WTC11 (cell line): Measurements from ENCODE around the gene NLN.

Source experiments
- ESRRA ChIP-seq: sonication (generic); formaldehyde crosslinking; IDR thresholded peaks from 2 replicates; pipeline ENCODE4 v1.8.1; 2022; ENCODE audit warnings: mild to moderate bottlenecking, missing genetic modification reagents, borderline replicate concordance
- FOXJ3 ChIP-seq: sonication (generic); formaldehyde crosslinking; IDR thresholded peaks from 2 replicates; pipeline ENCODE4 v1.9.0; 2021; ENCODE audit warnings: missing genetic modification reagents, mild to moderate bottlenecking, borderline replicate concordance
- NFATC4 ChIP-seq: fragments of 250-450 bp; sonication (Bioruptor Pico); IDR thresholded peaks from 2 replicates; pipeline ENCODE4 v1.9.0; 2021; ENCODE audit warnings: mild to moderate bottlenecking
- NR3C1 ChIP-seq: sonication (generic); formaldehyde crosslinking; conservative IDR thresholded peaks from 2 replicates; pipeline ENCODE4 v1.8.1; 2023; ENCODE audit warnings: low read depth, mild to moderate bottlenecking, missing genetic modification reagents
- SMAD4 ChIP-seq: sonication (generic); formaldehyde crosslinking; IDR thresholded peaks from 2 replicates; pipeline ENCODE4 v1.8.0; 2022; ENCODE audit warnings: mild to moderate bottlenecking, missing genetic modification reagents
- SP1 ChIP-seq: sonication (generic); formaldehyde crosslinking; conservative IDR thresholded peaks from 2 replicates; pipeline ENCODE4 v1.8.1; 2022; ENCODE audit warnings: missing genetic modification reagents
- ZNF263 ChIP-seq: sonication (generic); formaldehyde crosslinking; IDR thresholded peaks from 2 replicates; pipeline ENCODE4 v1.8.1; 2022; ENCODE audit warnings: low read depth, mild to moderate bottlenecking, moderate library complexity, missing genetic modification reagents
- TF ChIP-seq, protein P1 (sequence below): fragments of 200-600 bp; IDR thresholded peaks from 2 replicates; pipeline ENCODE4 v1.8.0; 2022; ENCODE audit warnings: antibody characterized with exemption
- TF ChIP-seq, protein P2 (sequence below): sonication (generic); formaldehyde crosslinking; IDR thresholded peaks from 2 replicates; pipeline ENCODE4 v1.8.0; 2022; ENCODE audit warnings: mild to moderate bottlenecking, missing genetic modification reagents
- TF ChIP-seq, protein P3 (sequence below): sonication (generic); formaldehyde crosslinking; IDR thresholded peaks from 2 replicates; pipeline ENCODE4 v1.8.0; 2022; ENCODE audit warnings: missing genetic modification reagents
- TF ChIP-seq, protein P4 (sequence below): fragments of 250-450 bp; sonication (Bioruptor Pico); IDR thresholded peaks from 2 replicates; pipeline ENCODE4 v1.8.0; 2021; ENCODE audit warnings: mild to moderate bottlenecking
- TF ChIP-seq, protein P5 (sequence below): sonication (generic); formaldehyde crosslinking; IDR thresholded peaks from 2 replicates; pipeline ENCODE4 v1.8.1; 2023; ENCODE audit warnings: mild to moderate bottlenecking, missing genetic modification reagents, moderate library complexity
- TF ChIP-seq, protein P6 (sequence below): sonication (generic); formaldehyde crosslinking; IDR thresholded peaks from 2 replicates; pipeline ENCODE4 v1.8.1; 2022; ENCODE audit warnings: mild to moderate bottlenecking, missing genetic modification reagents, moderate library complexity, borderline replicate concordance
- TF ChIP-seq, protein P7 (sequence below): sonication (generic); formaldehyde crosslinking; IDR thresholded peaks from 2 replicates; pipeline ENCODE4 v1.8.1; 2023; ENCODE audit warnings: mild to moderate bottlenecking, missing genetic modification reagents, moderate library complexity

DNA sequence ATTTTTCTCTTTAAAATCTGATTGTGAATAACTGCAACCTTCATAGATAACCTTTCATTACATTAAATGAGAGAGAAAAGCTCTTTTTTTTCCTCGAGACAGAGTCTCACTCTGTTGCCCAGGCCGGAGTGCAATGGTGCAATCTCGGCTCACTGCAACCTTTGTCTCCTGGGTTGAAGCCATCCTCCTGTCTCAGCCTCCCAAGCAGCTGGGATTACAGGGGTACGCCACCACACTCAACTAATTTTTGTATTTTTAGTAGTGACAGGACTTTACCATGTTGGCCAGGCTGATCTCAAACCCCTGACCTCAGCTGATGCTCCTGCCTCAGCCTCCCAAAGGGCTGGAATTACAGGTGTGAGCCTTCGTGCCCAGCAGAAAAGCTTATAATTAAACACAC, 134.5 kb downstream of the NLN start:
- TF ChIP-seq, protein P1, sequence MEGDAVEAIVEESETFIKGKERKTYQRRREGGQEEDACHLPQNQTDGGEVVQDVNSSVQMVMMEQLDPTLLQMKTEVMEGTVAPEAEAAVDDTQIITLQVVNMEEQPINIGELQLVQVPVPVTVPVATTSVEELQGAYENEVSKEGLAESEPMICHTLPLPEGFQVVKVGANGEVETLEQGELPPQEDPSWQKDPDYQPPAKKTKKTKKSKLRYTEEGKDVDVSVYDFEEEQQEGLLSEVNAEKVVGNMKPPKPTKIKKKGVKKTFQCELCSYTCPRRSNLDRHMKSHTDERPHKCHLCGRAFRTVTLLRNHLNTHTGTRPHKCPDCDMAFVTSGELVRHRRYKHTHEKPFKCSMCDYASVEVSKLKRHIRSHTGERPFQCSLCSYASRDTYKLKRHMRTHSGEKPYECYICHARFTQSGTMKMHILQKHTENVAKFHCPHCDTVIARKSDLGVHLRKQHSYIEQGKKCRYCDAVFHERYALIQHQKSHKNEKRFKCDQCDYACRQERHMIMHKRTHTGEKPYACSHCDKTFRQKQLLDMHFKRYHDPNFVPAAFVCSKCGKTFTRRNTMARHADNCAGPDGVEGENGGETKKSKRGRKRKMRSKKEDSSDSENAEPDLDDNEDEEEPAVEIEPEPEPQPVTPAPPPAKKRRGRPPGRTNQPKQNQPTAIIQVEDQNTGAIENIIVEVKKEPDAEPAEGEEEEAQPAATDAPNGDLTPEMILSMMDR = no peak
- no peak for TF ChIP-seq SMAD4 (CRISPR knock-in tag)
- no peak for TF ChIP-seq ZNF263
- TF ChIP-seq, protein P2, sequence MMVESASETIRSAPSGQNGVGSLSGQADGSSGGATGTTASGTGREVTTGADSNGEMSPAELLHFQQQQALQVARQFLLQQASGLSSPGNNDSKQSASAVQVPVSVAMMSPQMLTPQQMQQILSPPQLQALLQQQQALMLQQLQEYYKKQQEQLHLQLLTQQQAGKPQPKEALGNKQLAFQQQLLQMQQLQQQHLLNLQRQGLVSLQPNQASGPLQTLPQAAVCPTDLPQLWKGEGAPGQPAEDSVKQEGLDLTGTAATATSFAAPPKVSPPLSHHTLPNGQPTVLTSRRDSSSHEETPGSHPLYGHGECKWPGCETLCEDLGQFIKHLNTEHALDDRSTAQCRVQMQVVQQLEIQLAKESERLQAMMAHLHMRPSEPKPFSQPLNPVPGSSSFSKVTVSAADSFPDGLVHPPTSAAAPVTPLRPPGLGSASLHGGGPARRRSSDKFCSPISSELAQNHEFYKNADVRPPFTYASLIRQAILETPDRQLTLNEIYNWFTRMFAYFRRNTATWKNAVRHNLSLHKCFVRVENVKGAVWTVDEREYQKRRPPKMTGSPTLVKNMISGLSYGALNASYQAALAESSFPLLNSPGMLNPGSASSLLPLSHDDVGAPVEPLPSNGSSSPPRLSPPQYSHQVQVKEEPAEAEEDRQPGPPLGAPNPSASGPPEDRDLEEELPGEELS (CRISPR knock-in tag) = no peak
- TF ChIP-seq FOXJ3 (CRISPR knock-in tag) = no peak
- TF ChIP-seq, protein P3, sequence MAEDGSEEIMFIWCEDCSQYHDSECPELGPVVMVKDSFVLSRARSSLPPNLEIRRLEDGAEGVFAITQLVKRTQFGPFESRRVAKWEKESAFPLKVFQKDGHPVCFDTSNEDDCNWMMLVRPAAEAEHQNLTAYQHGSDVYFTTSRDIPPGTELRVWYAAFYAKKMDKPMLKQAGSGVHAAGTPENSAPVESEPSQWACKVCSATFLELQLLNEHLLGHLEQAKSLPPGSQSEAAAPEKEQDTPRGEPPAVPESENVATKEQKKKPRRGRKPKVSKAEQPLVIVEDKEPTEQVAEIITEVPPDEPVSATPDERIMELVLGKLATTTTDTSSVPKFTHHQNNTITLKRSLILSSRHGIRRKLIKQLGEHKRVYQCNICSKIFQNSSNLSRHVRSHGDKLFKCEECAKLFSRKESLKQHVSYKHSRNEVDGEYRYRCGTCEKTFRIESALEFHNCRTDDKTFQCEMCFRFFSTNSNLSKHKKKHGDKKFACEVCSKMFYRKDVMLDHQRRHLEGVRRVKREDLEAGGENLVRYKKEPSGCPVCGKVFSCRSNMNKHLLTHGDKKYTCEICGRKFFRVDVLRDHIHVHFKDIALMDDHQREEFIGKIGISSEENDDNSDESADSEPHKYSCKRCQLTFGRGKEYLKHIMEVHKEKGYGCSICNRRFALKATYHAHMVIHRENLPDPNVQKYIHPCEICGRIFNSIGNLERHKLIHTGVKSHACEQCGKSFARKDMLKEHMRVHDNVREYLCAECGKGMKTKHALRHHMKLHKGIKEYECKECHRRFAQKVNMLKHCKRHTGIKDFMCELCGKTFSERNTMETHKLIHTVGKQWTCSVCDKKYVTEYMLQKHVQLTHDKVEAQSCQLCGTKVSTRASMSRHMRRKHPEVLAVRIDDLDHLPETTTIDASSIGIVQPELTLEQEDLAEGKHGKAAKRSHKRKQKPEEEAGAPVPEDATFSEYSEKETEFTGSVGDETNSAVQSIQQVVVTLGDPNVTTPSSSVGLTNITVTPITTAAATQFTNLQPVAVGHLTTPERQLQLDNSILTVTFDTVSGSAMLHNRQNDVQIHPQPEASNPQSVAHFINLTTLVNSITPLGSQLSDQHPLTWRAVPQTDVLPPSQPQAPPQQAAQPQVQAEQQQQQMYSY (CRISPR knock-in tag) = no peak
- TF ChIP-seq NR3C1 (CRISPR knock-in tag) = no peak
- TF ChIP-seq, protein P4, sequence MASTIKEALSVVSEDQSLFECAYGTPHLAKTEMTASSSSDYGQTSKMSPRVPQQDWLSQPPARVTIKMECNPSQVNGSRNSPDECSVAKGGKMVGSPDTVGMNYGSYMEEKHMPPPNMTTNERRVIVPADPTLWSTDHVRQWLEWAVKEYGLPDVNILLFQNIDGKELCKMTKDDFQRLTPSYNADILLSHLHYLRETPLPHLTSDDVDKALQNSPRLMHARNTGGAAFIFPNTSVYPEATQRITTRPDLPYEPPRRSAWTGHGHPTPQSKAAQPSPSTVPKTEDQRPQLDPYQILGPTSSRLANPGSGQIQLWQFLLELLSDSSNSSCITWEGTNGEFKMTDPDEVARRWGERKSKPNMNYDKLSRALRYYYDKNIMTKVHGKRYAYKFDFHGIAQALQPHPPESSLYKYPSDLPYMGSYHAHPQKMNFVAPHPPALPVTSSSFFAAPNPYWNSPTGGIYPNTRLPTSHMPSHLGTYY (CRISPR knock-in tag) = no peak
- TF ChIP-seq SP1 (CRISPR knock-in tag) = no peak
- TF ChIP-seq, protein P5, sequence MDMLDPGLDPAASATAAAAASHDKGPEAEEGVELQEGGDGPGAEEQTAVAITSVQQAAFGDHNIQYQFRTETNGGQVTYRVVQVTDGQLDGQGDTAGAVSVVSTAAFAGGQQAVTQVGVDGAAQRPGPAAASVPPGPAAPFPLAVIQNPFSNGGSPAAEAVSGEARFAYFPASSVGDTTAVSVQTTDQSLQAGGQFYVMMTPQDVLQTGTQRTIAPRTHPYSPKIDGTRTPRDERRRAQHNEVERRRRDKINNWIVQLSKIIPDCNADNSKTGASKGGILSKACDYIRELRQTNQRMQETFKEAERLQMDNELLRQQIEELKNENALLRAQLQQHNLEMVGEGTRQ (CRISPR knock-in tag) = no peak
- TF ChIP-seq, protein P6, sequence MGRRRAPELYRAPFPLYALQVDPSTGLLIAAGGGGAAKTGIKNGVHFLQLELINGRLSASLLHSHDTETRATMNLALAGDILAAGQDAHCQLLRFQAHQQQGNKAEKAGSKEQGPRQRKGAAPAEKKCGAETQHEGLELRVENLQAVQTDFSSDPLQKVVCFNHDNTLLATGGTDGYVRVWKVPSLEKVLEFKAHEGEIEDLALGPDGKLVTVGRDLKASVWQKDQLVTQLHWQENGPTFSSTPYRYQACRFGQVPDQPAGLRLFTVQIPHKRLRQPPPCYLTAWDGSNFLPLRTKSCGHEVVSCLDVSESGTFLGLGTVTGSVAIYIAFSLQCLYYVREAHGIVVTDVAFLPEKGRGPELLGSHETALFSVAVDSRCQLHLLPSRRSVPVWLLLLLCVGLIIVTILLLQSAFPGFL (CRISPR knock-in tag) = no peak
- no peak for TF ChIP-seq ESRRA
- TF ChIP-seq, protein P7, sequence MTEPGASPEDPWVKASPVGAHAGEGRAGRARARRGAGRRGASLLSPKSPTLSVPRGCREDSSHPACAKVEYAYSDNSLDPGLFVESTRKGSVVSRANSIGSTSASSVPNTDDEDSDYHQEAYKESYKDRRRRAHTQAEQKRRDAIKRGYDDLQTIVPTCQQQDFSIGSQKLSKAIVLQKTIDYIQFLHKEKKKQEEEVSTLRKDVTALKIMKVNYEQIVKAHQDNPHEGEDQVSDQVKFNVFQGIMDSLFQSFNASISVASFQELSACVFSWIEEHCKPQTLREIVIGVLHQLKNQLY (CRISPR knock-in tag) = no peak
- TF ChIP-seq NFATC4 (CRISPR knock-in tag) = no peak
